Mononuclear cell (primary cell): ENCODE measurements around the gene MAP3K21. TPM values are rescaled to one million over a fixed set of nuclear protein-coding genes. Genes with fewer than 3 reads are reported as not detected.

ENCODE experiments used
- H3K27me3 ChIP-seq: 2 replicates; pipeline ENCODE4 v1.6.0; 2011; ENCODE audit warnings: low read length, control low read depth; ENCODE audit not compliant: insufficient read depth
- H3K4me1 ChIP-seq: 2 replicates; pipeline ENCODE4 v1.5.1; 2011; ENCODE audit warnings: mild to moderate bottlenecking, low read length, control low read depth; ENCODE audit not compliant: insufficient read depth
- H3K4me3 ChIP-seq: 2 replicates; pipeline ENCODE4 v1.5.1; 2011; ENCODE audit warnings: mild to moderate bottlenecking, low read length, moderate library complexity
- H3K9me3 ChIP-seq: 2 replicates; pipeline ENCODE4 v1.5.1; 2011; ENCODE audit warnings: low read depth, mild to moderate bottlenecking, control low read depth, low read length
- total RNA-seq: library from RNA; depleted of rRNA; stranded (reverse); fragments of >200 nt; gene quantifications from one replicate; pipeline ENCODE4 v1.2.3, GENCODE V29; 2012

MAP3K21 gene
- total RNA-seq, 1 donor = 2.4 TPM

- H3K4me3 ChIP-seq = no peak overlapping the region
- no peaks in the 10 kb centered on the region for H3K27me3 ChIP-seq
- no peaks in the 10 kb centered on the region for H3K9me3 ChIP-seq
- H3K4me1 ChIP-seq = no peaks in the 10 kb centered on the region
Measured at GRCh38 chr1:233337505-233337904, 10.0 kb downstream of the MAP3K21 start.

GRCh38 chr1:233338102-233338501 is 10.6 kb downstream of the MAP3K21 start:
- H3K9me3 ChIP-seq = no peaks in the 10 kb centered on the region
- no peak overlapping the region for H3K4me3 ChIP-seq
- H3K27me3 ChIP-seq = no peaks in the 10 kb centered on the region
- no peaks in the 10 kb centered on the region for H3K4me1 ChIP-seq

- H3K27me3 ChIP-seq = no peaks in the 10 kb centered on the region
- no peak overlapping the region for H3K4me3 ChIP-seq
- no peaks in the 10 kb centered on the region for H3K4me1 ChIP-seq
- H3K9me3 ChIP-seq = no peaks in the 10 kb centered on the region
Measured at GRCh38 chr1:233340031-233340555, 12.6 kb downstream of the MAP3K21 start.

GRCh38 chr1:233340966-233341516 is 13.5 kb downstream of the MAP3K21 start:
- H3K27me3 ChIP-seq = no peaks in the 10 kb centered on the region
- H3K4me3 ChIP-seq = no peak overlapping the region
- no peaks in the 10 kb centered on the region for H3K9me3 ChIP-seq
- H3K4me1 ChIP-seq = no peaks in the 10 kb centered on the region

GRCh38 chr1:233342086-233342485 is 14.6 kb downstream of the MAP3K21 start:
- H3K9me3 ChIP-seq = no peaks in the 10 kb centered on the region
- no peak overlapping the region for H3K4me3 ChIP-seq
- H3K27me3 ChIP-seq = no peaks in the 10 kb centered on the region

GRCh38 chr1:233343262-233343661 is 15.7 kb downstream of the MAP3K21 start:
- Histone ChIP-seq H3K4me1 (no peaks in the 10 kb centered on the region), H3K27me3 (no peaks in the 10 kb centered on the region), H3K9me3 (no peaks in the 10 kb centered on the region), H3K4me3 (no peak overlapping the region)

More at GRCh38 chr1:233342086-233342485, 14.6 kb downstream of the MAP3K21 start:
- no peaks in the 10 kb centered on the region for H3K4me1 ChIP-seq

GRCh38 chr1:233347338-233347737 is 19.8 kb downstream of the MAP3K21 start:
- H3K9me3 ChIP-seq = no peaks in the 10 kb centered on the region
- H3K27me3 ChIP-seq = no peaks in the 10 kb centered on the region
- H3K4me1 ChIP-seq = no peaks in the 10 kb centered on the region
- no peak overlapping the region for H3K4me3 ChIP-seq

GRCh38 chr1:233349137-233349536 is 21.6 kb downstream of the MAP3K21 start:
- Histone ChIP-seq H3K4me1 (no peaks in the 10 kb centered on the region), H3K4me3 (no peak overlapping the region), H3K9me3 (no peaks in the 10 kb centered on the region), H3K27me3 (no peaks in the 10 kb centered on the region)

GRCh38 chr1:233354983-233355382 is 27.5 kb downstream of the MAP3K21 start:
- no peaks in the 10 kb centered on the region for H3K27me3 ChIP-seq
- peaks cover 6% of the 10 kb centered on the region for H3K4me1 ChIP-seq
- H3K4me3 ChIP-seq = no peak overlapping the region
- no peaks in the 10 kb centered on the region for H3K9me3 ChIP-seq

- Histone ChIP-seq H3K27me3 (no peaks in the 10 kb centered on the region), H3K9me3 (no peaks in the 10 kb centered on the region), H3K4me3 (no peak overlapping the region), H3K4me1 (peaks cover 6% of the 10 kb centered on the region)
Measured at GRCh38 chr1:233355841-233356704, 28.5 kb downstream of the MAP3K21 start.

GRCh38 chr1:233356705-233356987 is 29.1 kb downstream of the MAP3K21 start:
- no peaks in the 10 kb centered on the region for H3K9me3 ChIP-seq

GRCh38 chr1:233357595-233358397 is 30.3 kb downstream of the MAP3K21 start:
- Histone ChIP-seq H3K27me3 (no peaks in the 10 kb centered on the region), H3K4me3 (no peak overlapping the region), H3K4me1 (peaks cover 6% of the 10 kb centered on the region), H3K9me3 (no peaks in the 10 kb centered on the region)

More at GRCh38 chr1:233356705-233356987, 29.1 kb downstream of the MAP3K21 start:
- Histone ChIP-seq H3K4me3 (no peak overlapping the region), H3K4me1 (peaks cover 6% of the 10 kb centered on the region), H3K27me3 (no peaks in the 10 kb centered on the region)

- H3K4me3 ChIP-seq = no peak overlapping the region
- peaks cover 6% of the 10 kb centered on the region for H3K4me1 ChIP-seq
- no peaks in the 10 kb centered on the region for H3K27me3 ChIP-seq
- no peaks in the 10 kb centered on the region for H3K9me3 ChIP-seq
Measured at GRCh38 chr1:233359431-233359830, 31.9 kb downstream of the MAP3K21 start.

GRCh38 chr1:233359905-233360304 is 32.4 kb downstream of the MAP3K21 start:
- Histone ChIP-seq H3K4me1 (peaks cover 6% of the 10 kb centered on the region), H3K4me3 (no peak overlapping the region), H3K27me3 (no peaks in the 10 kb centered on the region), H3K9me3 (no peaks in the 10 kb centered on the region)

- Histone ChIP-seq H3K4me1 (peaks cover 6% of the 10 kb centered on the region), H3K9me3 (no peaks in the 10 kb centered on the region), H3K4me3 (no peak overlapping the region), H3K27me3 (no peaks in the 10 kb centered on the region)
Measured at GRCh38 chr1:233360525-233361102, 33.1 kb downstream of the MAP3K21 start.
